ENCODE data around the gene DCANP1. TPM values are rescaled to one million over a fixed set of nuclear protein-coding genes. Genes with fewer than 3 reads are reported as not detected.

The DCANP1 gene
- total RNA-seq, 1 donor from 2014 or later: not detected

DNA sequence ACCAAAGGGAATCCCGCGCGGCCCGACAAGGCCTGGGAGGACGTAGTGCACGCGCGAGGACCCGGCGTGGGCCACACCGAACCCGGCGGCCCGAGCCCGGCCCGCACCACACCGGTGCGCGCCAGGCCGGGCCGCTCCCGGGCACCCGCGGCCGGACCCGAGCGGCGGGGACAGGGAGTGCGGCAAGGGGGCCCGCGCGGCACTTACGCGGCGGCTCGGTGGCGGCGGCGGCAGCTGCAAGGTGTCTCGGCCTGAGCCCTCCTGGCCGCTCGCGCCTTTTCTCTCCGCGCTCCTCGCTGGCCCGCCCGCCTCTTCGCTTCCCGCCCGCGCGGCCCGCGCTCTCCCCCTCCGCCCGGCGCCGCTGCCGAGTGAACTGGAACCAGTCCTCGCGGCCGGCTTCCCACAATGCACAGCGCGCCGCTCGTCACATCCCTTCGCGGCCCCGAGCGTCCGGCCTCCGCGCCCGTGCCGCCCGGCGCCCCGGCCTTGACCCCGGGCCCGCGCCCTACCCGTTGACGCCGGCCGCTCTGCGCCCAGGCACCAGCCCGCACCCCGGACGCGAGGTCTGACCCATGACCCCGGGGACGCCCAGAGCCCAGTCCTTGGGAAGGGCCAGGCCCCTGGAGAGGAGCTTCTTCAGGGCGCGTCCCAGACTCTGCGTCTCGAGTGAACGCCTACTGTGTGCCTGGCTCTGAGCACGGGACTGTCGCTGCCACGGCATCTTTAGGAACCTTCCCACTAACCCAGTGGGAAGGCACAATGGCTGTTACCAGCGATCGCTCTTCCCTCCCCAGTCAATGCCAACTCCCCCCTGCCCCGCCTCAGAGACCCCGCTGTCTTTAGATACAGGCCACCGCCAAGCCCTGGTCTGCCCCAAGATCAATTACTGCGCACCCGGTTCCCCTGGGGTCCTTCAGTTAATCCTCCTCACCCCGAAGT, 48.0 kb downstream of the DCANP1 start, which contains the start of gene MACROH2A1:
Gene MACROH2A1 (minus strand): TSS at position 377 of the 939 bp plus-strand sequence. CDS start 10,138 bp downstream, outside the sequence.
- DNase-seq (ENCODE audit: missing footprints): peak; percentile 97
- intact Hi-C loops (cut with DNase I): loop anchor here (2.0 kb wide), 2 partner anchors 30 to 42 kb away; no protein-coding TSS in a partner anchor
- peak; percentile 96 for ATAC-seq

DNA sequence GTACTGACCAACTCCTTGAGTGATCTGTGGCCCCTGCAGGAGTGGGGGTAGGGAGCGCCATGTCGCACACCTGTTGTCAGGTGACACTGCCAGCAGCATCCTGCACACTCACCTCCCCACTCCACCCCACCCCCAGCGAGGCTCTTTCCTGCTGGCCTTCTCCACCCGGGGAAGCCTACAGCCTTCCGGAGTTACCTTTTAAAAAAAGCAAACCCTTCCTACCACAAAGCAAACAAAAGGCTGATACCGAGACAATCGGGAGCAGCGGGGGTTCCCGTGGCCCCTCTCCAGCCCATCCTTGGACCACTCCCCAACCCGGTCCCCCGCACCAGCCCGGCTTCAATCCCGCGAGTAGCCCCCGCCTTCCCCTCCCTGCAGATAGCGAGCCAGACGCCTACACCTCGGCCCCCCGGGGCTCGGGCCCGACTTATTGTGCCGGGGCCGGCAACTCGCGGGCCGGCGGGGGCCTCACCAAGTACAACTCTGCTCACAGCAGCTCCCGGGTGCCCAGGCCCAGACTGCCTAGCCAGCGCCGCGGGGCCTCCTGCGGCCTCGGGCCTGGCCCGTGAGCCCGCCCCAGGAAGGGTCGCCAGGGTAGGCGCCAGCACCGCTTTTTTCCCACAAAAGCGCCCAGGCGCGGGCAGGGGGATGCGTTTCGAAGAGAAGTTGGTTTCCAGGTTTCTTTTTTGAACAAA, 48.8 kb downstream of the DCANP1 start:
- ATAC-seq (no peak), DNase-seq (ENCODE audit: missing footprints) (peak; percentile 70)
- intact Hi-C loops (cut with DNase I): loop anchor here (2.0 kb wide), 2 partner anchors 30 to 42 kb away; no protein-coding TSS in a partner anchor

DNA sequence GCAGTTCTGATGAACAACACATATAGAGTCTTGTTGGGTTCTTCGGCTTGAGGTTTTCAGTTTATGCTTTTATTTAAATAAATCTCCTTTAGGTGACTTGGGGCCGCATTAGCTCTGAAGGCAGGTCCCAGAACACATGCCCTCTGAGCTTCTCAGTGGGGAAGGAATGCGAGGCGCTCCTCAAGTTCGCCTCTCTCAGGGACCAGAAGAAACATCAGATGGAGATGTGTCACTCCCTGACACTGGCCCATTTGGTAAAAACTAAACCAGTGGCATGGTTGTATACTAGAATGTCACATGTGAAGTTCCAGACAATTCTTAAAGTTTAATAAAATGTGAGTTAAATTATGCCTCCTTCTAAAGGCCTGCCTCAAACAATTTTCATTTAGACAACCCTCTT, 50.1 kb downstream of the DCANP1 start:
- ATAC-seq (no peak), DNase-seq (ENCODE audit: missing footprints) (no peak)
- intact Hi-C loops (cut with DNase I): no loop called here

GRCh38 chr5:135396459-135397055, 50.6 kb downstream of the DCANP1 start:
- ATAC-seq (no peak), DNase-seq (ENCODE audit: missing footprints) (no peak)
- intact Hi-C loops (cut with DNase I): no loop called here

GRCh38 chr5:135395866-135396265, 51.3 kb downstream of the DCANP1 start:
- no peak for ATAC-seq
- DNase-seq (ENCODE audit: missing footprints): no peak
- intact Hi-C loops (cut with DNase I): no loop called here

DNA sequence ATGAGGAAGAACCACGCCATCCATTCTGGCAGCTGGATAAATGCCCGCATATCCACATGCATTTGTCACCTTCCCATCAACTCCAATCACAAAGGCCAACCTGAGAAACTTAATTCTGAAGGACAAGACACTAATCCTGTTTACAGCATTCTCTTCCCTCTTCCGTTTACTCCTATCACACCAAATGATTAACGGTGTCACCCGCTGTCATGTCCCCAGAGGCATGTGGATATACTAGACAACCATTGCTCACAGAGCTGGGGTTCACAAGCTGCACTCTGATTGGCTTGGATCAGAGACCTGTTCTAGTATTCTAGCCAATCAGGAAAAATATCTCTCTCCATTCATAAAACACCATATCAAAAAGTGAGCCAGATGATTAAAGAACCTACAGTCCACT, 51.7 kb downstream of the DCANP1 start:
- intact Hi-C loops (cut with DNase I): no loop called here
- no peak for ATAC-seq

More for the DNA sequence above, 51.7 kb downstream of the DCANP1 start:
- no peak for DNase-seq (ENCODE audit: missing footprints)

Other genes with a start within 250 kb of the DCANP1 start
- gene MACROH2A1, start 48.1 kb downstream of the DCANP1 start, total RNA-seq: 104 TPM
- gene TIFAB, start 5.0 kb upstream of the DCANP1 start, total RNA-seq: not detected
- not detected for gene NEUROG1, start 88.6 kb upstream of the DCANP1 start, total RNA-seq
- 1.8 TPM for gene CXCL14, start 131.6 kb upstream of the DCANP1 start, total RNA-seq